Body of pancreas (tissue), 4 donors: ENCODE data around the gene MAPT.

ENCODE experiments used
- POLR2A ChIP-seq, 3 donors: fragments of 450-650 bp; IDR thresholded peaks; one replicate each; pipeline ENCODE4 v1.6.1; 2016; ENCODE audit warnings: antibody characterized with exemption in 3 of 3, mild to moderate bottlenecking in 2 of 3
- TF ChIP-seq, protein P1 (sequence below), 7 experiments: fragments of 450-650 bp in 4 of 7; fragments of 200-600 bp in 3 of 7; sonication (generic) in 3 of 7; IDR thresholded peaks; one replicate each; pipeline ENCODE4 v1.5.1; 2016 to 2019; ENCODE audit warnings: antibody characterized with exemption in 7 of 7

DNA sequence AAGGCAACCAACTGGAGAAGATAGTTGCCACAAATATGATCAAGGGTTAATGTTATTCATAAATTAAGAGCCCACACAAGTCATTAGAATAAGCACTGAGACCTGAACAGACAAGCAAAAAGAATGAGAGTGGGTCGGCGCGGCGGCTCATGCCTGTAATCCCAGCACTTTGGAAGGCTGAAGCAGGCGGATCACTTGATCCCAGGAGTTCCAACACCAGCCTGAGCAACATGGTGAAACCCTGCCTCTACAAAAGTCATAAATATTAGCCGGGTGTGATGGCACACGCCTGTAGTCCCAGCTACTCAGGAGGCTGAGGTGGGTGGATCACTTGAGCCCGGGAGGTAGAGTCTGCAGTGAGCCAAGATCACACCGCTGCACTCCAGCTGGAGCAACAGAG lies 64.0 kb downstream of the MAPT start:
- TF ChIP-seq POLR2A (IDR thresholded peaks at IDR 0.05): no peak
- TF ChIP-seq, protein P1, sequence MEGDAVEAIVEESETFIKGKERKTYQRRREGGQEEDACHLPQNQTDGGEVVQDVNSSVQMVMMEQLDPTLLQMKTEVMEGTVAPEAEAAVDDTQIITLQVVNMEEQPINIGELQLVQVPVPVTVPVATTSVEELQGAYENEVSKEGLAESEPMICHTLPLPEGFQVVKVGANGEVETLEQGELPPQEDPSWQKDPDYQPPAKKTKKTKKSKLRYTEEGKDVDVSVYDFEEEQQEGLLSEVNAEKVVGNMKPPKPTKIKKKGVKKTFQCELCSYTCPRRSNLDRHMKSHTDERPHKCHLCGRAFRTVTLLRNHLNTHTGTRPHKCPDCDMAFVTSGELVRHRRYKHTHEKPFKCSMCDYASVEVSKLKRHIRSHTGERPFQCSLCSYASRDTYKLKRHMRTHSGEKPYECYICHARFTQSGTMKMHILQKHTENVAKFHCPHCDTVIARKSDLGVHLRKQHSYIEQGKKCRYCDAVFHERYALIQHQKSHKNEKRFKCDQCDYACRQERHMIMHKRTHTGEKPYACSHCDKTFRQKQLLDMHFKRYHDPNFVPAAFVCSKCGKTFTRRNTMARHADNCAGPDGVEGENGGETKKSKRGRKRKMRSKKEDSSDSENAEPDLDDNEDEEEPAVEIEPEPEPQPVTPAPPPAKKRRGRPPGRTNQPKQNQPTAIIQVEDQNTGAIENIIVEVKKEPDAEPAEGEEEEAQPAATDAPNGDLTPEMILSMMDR (IDR thresholded peaks at IDR 0.05): no peak
